ENCODE results near the gene AGAP5.

AGAP5 gene

DNA sequence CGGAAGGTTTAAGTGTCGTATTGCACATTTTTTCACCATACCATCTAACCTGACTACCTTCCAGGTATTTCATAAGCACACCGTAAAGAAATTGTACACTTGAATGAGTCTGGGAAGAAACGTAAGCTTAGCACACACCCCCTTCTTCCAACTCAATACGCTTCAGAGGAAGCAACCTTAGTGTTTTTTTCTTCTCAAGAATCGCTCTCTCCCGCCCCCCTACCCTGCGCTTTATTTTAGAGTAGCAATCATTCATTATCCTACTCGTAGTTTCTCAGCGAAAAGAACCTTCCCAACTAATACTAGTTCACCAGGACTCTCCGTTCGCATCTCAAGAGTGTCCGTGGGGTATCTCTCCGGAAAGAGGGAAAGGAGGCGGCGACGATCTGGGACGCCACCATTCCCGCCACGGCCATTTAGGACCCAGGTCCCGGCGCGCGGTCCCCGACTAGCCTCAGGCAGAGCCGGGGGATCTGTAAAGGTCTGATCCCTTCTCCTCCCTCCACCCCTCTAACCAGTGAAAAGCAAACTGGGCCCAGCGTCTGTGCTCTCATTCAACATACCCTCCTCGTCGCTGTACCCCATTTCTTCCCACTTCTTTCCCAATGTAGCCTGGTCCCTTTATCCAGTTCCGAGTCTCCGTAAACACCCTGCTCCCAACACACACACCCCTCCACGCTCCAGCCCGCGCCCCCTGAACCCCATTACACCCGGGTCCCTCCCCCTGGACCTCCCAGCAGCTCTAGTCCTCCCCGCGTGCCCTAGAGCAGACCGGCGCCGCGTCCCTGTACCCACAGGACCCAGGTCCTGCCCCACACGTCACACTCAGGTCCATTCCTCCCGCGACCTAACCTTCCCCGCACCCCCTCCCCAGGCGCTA, 72.7 kb downstream of the AGAP5 start:
- DNase-seq, result peak; percentile 73
